AG09309 (cell line): ENCODE measurements around the gene CCDC88B.

Experiments used
- DNase-seq: peaks from one replicate; pipeline ENCODE4 v3.0.0-alpha.2; 2010; ENCODE audit warnings: low read depth
- H3K4me3 ChIP-seq: 2 replicates; pipeline ENCODE4 v1.5.1; 2011; ENCODE audit warnings: mild to moderate bottlenecking, low read depth, low read length, moderate library complexity; ENCODE audit not compliant: control insufficient read depth
- CTCF ChIP-seq: IDR thresholded peaks from 2 replicates; pipeline ENCODE4 v1.5.1; 2011; ENCODE audit warnings: mild to moderate bottlenecking, low read depth, low read length, inconsistent platforms; ENCODE audit not compliant: insufficient read depth, control insufficient read depth; ENCODE audit errors: missing control alignments

The CCDC88B gene

GRCh38 chr11:64294774-64295173 lies 45.2 kb upstream of the CCDC88B start:
- no peak for DNase-seq
- no peak overlapping the region for H3K4me3 ChIP-seq
- no peak for TF ChIP-seq CTCF

GRCh38 chr11:64295760-64296159 lies 44.2 kb upstream of the CCDC88B start:
- no peak overlapping the region for H3K4me3 ChIP-seq
- DNase-seq: no peak
- no peak for TF ChIP-seq CTCF

- no peak for TF ChIP-seq CTCF
- H3K4me3 ChIP-seq: no peak overlapping the region
- DNase-seq: no peak
These were observed 43.8 kb upstream of the CCDC88B start for GRCh38 chr11:64296236-64296635.

- TF ChIP-seq CTCF: no peak
- no peak overlapping the region for H3K4me3 ChIP-seq
- DNase-seq: no peak
These were observed 42.9 kb upstream of the CCDC88B start for GRCh38 chr11:64296830-64297698.

- TF ChIP-seq CTCF: no peak
- H3K4me3 ChIP-seq: no peak overlapping the region
- no peak for DNase-seq
These were observed 42.2 kb upstream of the CCDC88B start for GRCh38 chr11:64297699-64298358.

GRCh38 chr11:64298966-64299846 lies 40.8 kb upstream of the CCDC88B start:
- no peak for TF ChIP-seq CTCF
- H3K4me3 ChIP-seq: peak overlapping the region; percentile 18
- DNase-seq: no peak
